GM13977 (cell line): ENCODE data around the gene RPP25.
A peak's percentile ranks its signal among the peaks of the same experiment; 100 is the strongest.
"Not testable (repeated sequence)": the region's sequence is repeated elsewhere in the genome, so short reads cannot be mapped to it uniquely, and the experiment has no call there.

Source experiments
- DNase-seq: peaks from one replicate; pipeline ENCODE4 v3.0.0; 2012; ENCODE audit warnings: low spot score
- in situ Hi-C: fragments of 300-500 bp; cut with MboI; formaldehyde crosslinking; loops from one replicate; pipeline ENCODE4 v1.12.0; 2022; ENCODE audit warnings: low sequenced_read_pairs, low pct_unique_long_range_greater_than_20kb, mixed read lengths, inconsistent platforms; ENCODE audit not compliant: unreplicated experiment
- TF ChIP-seq, protein P1 (sequence below): IDR thresholded peaks from 2 replicates; pipeline ENCODE4 v1.5.1; 2012; ENCODE audit warnings: mild to moderate bottlenecking, control low read depth; ENCODE audit not compliant: insufficient read depth; ENCODE audit errors: extremely low read depth, missing control alignments

Gene RPP25

DNA sequence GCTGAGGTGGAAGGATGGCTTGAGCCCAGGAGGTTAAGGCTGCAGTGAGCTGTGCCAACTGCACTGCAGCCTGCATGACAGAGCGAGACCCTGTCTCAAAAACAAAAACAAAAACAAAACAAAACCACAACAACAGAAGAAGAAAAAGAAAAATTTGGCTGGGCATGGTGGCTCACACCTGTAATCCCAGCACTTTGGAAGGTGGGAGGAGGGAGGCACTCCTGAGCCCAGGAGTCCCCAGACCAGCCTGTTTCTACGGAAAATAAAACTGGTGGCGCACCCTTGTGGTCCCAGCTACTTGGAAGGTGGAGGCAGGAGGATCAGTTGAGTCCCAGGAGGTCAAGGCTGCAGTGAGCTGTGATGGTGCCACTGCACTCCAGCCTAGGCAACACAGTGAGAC is 21.4 kb downstream of the RPP25 start:
- DNase-seq, result not testable (repeated sequence)
- TF ChIP-seq, protein P1, sequence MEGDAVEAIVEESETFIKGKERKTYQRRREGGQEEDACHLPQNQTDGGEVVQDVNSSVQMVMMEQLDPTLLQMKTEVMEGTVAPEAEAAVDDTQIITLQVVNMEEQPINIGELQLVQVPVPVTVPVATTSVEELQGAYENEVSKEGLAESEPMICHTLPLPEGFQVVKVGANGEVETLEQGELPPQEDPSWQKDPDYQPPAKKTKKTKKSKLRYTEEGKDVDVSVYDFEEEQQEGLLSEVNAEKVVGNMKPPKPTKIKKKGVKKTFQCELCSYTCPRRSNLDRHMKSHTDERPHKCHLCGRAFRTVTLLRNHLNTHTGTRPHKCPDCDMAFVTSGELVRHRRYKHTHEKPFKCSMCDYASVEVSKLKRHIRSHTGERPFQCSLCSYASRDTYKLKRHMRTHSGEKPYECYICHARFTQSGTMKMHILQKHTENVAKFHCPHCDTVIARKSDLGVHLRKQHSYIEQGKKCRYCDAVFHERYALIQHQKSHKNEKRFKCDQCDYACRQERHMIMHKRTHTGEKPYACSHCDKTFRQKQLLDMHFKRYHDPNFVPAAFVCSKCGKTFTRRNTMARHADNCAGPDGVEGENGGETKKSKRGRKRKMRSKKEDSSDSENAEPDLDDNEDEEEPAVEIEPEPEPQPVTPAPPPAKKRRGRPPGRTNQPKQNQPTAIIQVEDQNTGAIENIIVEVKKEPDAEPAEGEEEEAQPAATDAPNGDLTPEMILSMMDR, result peak; percentile 22
- in situ Hi-C loops, result loop anchor here (25.0 kb wide), 1 partner anchor 298 kb away; no protein-coding TSS in a partner anchor

DNA sequence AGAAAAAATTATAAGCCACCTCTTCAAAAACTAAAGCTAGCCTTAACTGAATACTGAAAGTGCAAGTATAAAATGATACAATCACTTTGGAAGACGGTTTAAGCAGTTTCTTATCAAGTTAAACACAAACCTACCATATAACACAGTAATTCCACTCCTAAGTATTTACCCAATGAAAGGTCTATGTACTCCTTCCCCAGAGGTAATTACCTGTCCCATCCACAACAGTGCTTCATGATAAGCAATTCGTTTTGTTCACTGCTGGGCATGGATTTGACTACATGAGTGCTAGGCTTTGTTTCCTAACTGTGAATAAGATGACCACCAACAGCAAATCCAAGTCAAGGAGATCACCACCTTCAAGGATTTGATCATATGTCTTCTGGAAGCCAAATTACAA is 23.0 kb downstream of the RPP25 start:
- no peak for DNase-seq
- TF ChIP-seq, protein P1, result no peak
- in situ Hi-C loops, result loop anchor here (25.0 kb wide), 1 partner anchor 296 kb away; no protein-coding TSS in a partner anchor

DNA sequence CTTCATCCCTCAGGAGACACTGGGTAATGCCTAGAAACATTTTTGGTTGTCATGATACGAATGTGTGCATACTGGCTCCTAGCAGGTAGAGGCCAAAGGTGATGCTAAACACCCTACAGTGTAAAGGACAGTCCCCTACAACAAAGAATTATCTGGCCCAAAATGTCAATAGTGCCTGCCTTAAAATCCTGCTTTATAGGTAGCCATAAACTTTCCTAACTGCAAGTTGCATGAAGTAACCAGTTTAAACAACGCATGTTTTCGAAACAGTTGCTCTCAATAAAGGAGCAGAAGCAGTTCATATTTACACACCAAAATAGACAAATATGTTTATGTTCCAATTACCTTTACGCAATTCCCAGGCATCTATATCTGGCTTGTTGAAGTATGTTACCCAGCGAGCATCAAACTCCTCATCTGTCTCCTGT is 27.8 kb downstream of the RPP25 start:
- in situ Hi-C loops, result loop anchor here (25.0 kb wide), 1 partner anchor 291 kb away; no protein-coding TSS in a partner anchor
- DNase-seq, result no peak

DNA sequence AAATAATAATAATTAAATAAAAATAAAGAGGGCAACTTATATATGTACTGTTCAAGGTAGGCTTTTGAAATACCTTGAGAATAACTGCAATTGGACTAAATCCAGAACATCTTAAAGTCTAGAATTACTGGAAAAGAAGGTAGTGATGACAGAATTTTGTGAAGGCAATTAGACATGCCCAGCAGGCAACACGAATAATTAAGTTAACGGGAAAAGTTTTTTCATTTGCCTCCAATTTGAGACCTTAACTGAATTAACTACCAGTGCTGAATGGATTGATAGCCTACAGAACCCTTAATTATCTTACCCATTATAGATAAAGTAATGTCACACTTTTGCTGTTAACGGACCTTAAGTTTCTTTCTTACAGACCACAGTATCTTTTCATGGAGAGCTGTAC is 32.0 kb downstream of the RPP25 start:
- DNase-seq, result no peak
- TF ChIP-seq, protein P1, result no peak
- in situ Hi-C loops, result no loop called here

More for the DNA sequence above, 27.8 kb downstream of the RPP25 start:
- TF ChIP-seq, protein P1, result no peak

DNA sequence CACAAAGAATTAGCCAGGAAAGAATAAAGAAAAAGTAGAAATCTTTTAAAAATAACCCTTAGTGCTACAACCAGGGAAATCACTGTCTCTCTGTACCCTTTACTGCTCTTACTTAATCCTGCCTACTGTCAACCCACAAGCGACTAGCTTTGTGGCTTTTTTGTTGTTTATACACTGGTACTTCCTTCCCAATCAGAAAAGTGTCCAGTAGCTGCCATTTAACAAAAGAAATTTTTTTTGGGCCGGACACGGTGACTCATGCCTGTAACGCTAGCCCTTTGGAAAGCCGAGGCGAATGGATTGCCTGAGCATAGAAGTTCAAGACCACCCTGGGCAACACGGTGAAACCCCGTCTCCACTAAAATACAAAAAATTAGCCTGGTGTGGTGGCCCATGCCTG is 36.1 kb downstream of the RPP25 start:
- in situ Hi-C loops, result no loop called here
- TF ChIP-seq, protein P1, result no peak
- DNase-seq, result no peak

DNA sequence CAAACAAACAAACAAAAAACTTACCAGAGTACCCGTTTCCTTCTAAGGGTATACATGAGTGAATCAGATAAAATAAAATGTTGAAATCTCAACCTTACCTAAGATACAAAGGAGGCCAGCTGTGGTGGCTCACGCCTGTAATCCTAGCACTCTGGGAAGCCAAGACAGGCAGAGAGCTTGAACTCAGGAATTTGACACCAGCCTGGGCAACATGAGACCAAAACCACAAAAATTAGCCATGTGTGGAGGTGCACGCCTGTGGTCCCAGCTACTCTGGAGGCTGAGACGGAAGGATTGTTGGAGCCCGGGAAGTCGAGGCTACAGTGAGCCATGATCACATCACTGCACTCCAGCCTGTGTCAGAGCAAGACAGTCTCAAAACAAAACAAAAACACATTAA is 38.9 kb downstream of the RPP25 start:
- TF ChIP-seq, protein P1, result no peak
- in situ Hi-C loops, result no loop called here
- no peak for DNase-seq

DNA sequence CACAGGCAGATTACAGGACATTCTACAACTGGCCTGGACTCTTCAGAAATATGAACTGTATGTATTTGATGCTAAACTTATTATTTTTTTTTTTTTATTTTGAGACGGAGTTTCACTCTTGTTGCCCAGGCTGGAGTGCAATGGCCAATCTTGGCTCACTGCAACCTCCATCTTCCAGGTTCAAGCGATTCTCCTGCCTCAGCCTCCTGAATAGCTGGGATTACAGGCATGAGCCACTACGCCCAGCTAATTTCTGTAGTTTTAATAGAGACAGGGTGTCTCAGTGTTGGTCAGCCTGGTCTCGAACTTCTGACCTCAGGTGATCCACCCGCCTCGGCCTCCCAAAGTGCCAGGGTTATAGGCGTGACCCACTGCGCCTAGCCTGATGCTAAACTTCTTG is 42.8 kb downstream of the RPP25 start:
- DNase-seq, in situ Hi-C loops: not testable (repeated sequence)
